SU-DHL-6 (cell line): ENCODE results near the gene TXLNB.

Source experiments
- H2AFZ ChIP-seq: fragments of 200-600 bp; sonication (generic); 2 replicates; pipeline ENCODE4 v1.6.1; 2014; ENCODE audit warnings: low read depth, mild to moderate bottlenecking, moderate library complexity, mixed read lengths, antibody characterized with exemption, low read length; ENCODE audit not compliant: severe bottlenecking
- H3F3A ChIP-seq: fragments of 200-600 bp; shearing (Covaris generic); 2 replicates; pipeline ENCODE4 v1.6.0; 2016; ENCODE audit warnings: antibody characterized with exemption, mild to moderate bottlenecking; ENCODE audit not compliant: insufficient read depth
- H3K27ac ChIP-seq: fragments of 200-600 bp; sonication (generic); 2 replicates; pipeline ENCODE4 v1.5.1; 2016; ENCODE audit warnings: low read depth, mild to moderate bottlenecking, low read length, moderate library complexity, mixed read lengths
- H3K27me3 ChIP-seq: fragments of 200-600 bp; sonication (generic), shearing (Covaris generic); 2 replicates; pipeline ENCODE4 v1.6.0; 2014; ENCODE audit warnings: mild to moderate bottlenecking, low read length
- H3K36me3 ChIP-seq: fragments of 200-600 bp; sonication (generic); 2 replicates; pipeline ENCODE4 v1.6.1; 2014; ENCODE audit warnings: mild to moderate bottlenecking, low read length, mixed read lengths
- H3K4me2 ChIP-seq: fragments of 300-600, 200-600 bp; shearing (Covaris generic), sonication (generic); 2 replicates; pipeline ENCODE4 v1.6.0; 2014; ENCODE audit warnings: low read length, low read depth, mild to moderate bottlenecking; ENCODE audit not compliant: poor library complexity, severe bottlenecking
- H3K4me3 ChIP-seq: fragments of 200-600 bp; sonication (generic); 2 replicates; pipeline ENCODE4 v1.5.1; 2014; ENCODE audit warnings: antibody characterized with exemption, low read length, mild to moderate bottlenecking, mixed read lengths; ENCODE audit not compliant: insufficient read depth, poor library complexity, severe bottlenecking
- H3K79me2 ChIP-seq: fragments of 200-600 bp; sonication (generic); 2 replicates; pipeline ENCODE4 v1.6.1; 2014; ENCODE audit warnings: mild to moderate bottlenecking, low read length, moderate library complexity; ENCODE audit not compliant: insufficient read depth
- H3K9ac ChIP-seq: fragments of 200-600 bp; sonication (generic); 2 replicates; pipeline ENCODE4 v1.7.0; 2014; ENCODE audit warnings: mild to moderate bottlenecking, low read length
- H3K9me2 ChIP-seq: fragments of 200-600 bp; sonication (generic); replicated peaks from 2 replicates; pipeline ENCODE4 v1.6.1; 2014; ENCODE audit warnings: low read length; ENCODE audit not compliant: insufficient read depth
- H3K9me3 ChIP-seq: fragments of 200-600 bp; sonication (generic); 2 replicates; pipeline ENCODE4 v1.6.1; 2014; ENCODE audit warnings: low read length, mixed read lengths; ENCODE audit not compliant: insufficient read depth
- H4K20me1 ChIP-seq: fragments of 200-600 bp; sonication (generic); 2 replicates; pipeline ENCODE4 v1.6.1; 2014; ENCODE audit warnings: low read depth, mild to moderate bottlenecking, antibody characterized with exemption, low read length, moderate library complexity, mixed read lengths
- CTCF ChIP-seq: fragments of 200-600 bp; sonication (generic); IDR thresholded peaks from one replicate; pipeline ENCODE4 v1.5.1; 2017; ENCODE audit warnings: antibody characterized with exemption, mild to moderate bottlenecking, low read length, moderate library complexity; ENCODE audit not compliant: insufficient read depth, poor library complexity, severe bottlenecking
- EZH2phosphoT487 ChIP-seq: fragments of 200-600 bp; sonication (generic), shearing (Covaris generic); conservative IDR thresholded peaks from 2 replicates; pipeline ENCODE4 v1.6.1; 2018; ENCODE audit warnings: mild to moderate bottlenecking, antibody characterized with exemption, low read length, moderate library complexity, mixed read lengths

TXLNB gene

GRCh38 chr6:139329224-139329623 is 37.4 kb upstream of the TXLNB start:
- no peaks in the 10 kb centered on the region for H3K27me3 ChIP-seq
- no peak overlapping the region for H3K4me2 ChIP-seq
- H2AFZ ChIP-seq: no peak overlapping the region
- H3K9me2 ChIP-seq: no peaks in the 10 kb centered on the region
- peaks cover 9% of the 10 kb centered on the region for H3K36me3 ChIP-seq
- no peaks in the 10 kb centered on the region for H4K20me1 ChIP-seq
- H3F3A ChIP-seq: peaks cover 52% of the 10 kb centered on the region
- no peaks in the 10 kb centered on the region for H3K9me3 ChIP-seq
- H3K27ac ChIP-seq: peak overlapping the region; percentile 72
- no peak overlapping the region for H3K4me3 ChIP-seq
- TF ChIP-seq EZH2phosphoT487 (no peak), CTCF (no peak)
- 0 out of 2 replicates have a peak overlapping the region, but pooled peaks have one; percentile 2 for H3K9ac ChIP-seq
- H3K79me2 ChIP-seq: no peaks in the 10 kb centered on the region; the same call in 1 of the 2 replicates

DNA sequence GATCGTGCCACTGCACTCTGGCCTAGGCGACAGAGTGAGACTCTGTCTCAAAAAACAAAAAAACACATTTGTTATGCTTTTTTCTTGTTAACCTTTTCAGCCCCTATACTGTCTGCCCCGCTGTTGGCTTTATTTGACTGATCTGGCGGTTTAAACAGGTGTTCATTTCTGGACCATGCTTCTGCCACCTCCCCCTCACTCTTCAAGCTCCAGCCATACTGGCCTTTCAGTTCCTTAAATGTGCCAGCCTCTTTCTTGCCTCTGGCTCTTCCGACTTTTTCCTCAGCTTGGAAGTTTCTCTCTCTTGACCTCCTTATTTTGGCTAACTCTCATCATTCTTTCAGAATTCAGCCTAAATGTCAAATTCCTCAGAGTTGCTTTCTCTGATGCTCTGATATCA is 35.2 kb upstream of the TXLNB start:
- Histone ChIP-seq H4K20me1 (no peaks in the 10 kb centered on the region), H3K9ac (peak overlapping the region; percentile 52), H3K9me3 (no peaks in the 10 kb centered on the region), H3K79me2 (peaks cover 8% of the 10 kb centered on the region; the same call in 1 of the 2 replicates), H3K4me3 (no peak overlapping the region), H3K27me3 (no peaks in the 10 kb centered on the region), H3K27ac (peak overlapping the region; percentile 99), H3K9me2 (no peaks in the 10 kb centered on the region), H2AFZ (no peak overlapping the region), H3F3A (peaks cover 74% of the 10 kb centered on the region), H3K4me2 (peak overlapping the region; percentile 74), H3K36me3 (peaks cover 16% of the 10 kb centered on the region)
- TF ChIP-seq EZH2phosphoT487: no peak
- no peak for TF ChIP-seq CTCF

DNA sequence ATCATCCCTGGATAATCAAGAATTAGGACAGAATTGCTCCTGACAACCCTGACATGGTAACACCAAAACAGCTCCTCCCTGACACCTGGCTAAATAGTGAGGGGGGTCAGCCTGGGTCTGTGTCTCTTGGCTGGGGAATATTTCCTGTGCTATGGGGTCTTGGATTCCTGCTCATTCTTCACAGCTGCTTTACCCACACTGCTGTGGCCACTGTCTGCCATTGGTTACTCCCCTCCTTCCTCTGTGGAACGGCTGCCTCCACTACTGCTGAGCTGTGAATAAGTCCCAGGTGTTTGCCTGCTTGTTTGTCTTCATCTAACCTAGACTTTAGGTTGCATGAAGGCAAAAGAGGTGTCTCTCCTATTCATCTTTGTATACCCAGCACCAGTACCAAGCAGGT is 33.9 kb upstream of the TXLNB start:
- H3K79me2 ChIP-seq: peaks cover 8% of the 10 kb centered on the region; the same call in 1 of the 2 replicates
- H2AFZ ChIP-seq: no peak overlapping the region
- H3K4me3 ChIP-seq: no peak overlapping the region
- peak overlapping the region; percentile 52 for H3K9ac ChIP-seq
- H3K27ac ChIP-seq: peak overlapping the region; percentile 99
- H3K4me2 ChIP-seq: peak overlapping the region; percentile 74
- no peaks in the 10 kb centered on the region for H3K9me2 ChIP-seq
- no peaks in the 10 kb centered on the region for H3K9me3 ChIP-seq
- no peak for TF ChIP-seq EZH2phosphoT487
- no peak for TF ChIP-seq CTCF
- no peaks in the 10 kb centered on the region for H4K20me1 ChIP-seq
- peaks cover 77% of the 10 kb centered on the region for H3F3A ChIP-seq
- no peaks in the 10 kb centered on the region for H3K27me3 ChIP-seq
- peaks cover 16% of the 10 kb centered on the region for H3K36me3 ChIP-seq
